H9 (cell line): Measurements from ENCODE around the gene PRAMEF13. TPM values are rescaled to one million over a fixed set of nuclear protein-coding genes. Genes with fewer than 3 reads are reported as not detected.
"Not testable (repeated sequence)": the region's sequence is repeated elsewhere in the genome, so short reads cannot be mapped to it uniquely, and the experiment has no call there.

Experiments used
- DNase-seq: peaks from one replicate; pipeline ENCODE4 v3.0.0-alpha.2; 2017
- H2AFZ ChIP-seq: one replicate; pipeline ENCODE4 v1.6.1; 2013; ENCODE audit warnings: mild to moderate bottlenecking, low read length, control low read depth, moderate library complexity
- H2AK5ac ChIP-seq: 2 replicates; pipeline ENCODE4 v1.6.1; 2013; ENCODE audit warnings: low read length, control low read depth, mixed read lengths; ENCODE audit not compliant: insufficient read length
- H2BK120ac ChIP-seq: one replicate; pipeline ENCODE4 v1.6.1; 2013; ENCODE audit warnings: low read depth, mild to moderate bottlenecking, low read length, control low read depth, inconsistent platforms; ENCODE audit not compliant: poor library complexity, severe bottlenecking
- H2BK12ac ChIP-seq: 2 replicates; pipeline ENCODE4 v1.6.1; 2013; ENCODE audit warnings: low read length, control low read depth, mixed read lengths, low read depth; ENCODE audit not compliant: insufficient read length
- H2BK15ac ChIP-seq: 2 replicates; pipeline ENCODE4 v1.6.1; 2013; ENCODE audit warnings: low read depth, low read length, control low read depth
- H2BK20ac ChIP-seq: one replicate; pipeline ENCODE4 v1.6.1; 2013; ENCODE audit warnings: low read depth, mild to moderate bottlenecking, low read length, control low read depth, inconsistent platforms; ENCODE audit not compliant: poor library complexity, severe bottlenecking
- H2BK5ac ChIP-seq: 2 replicates; pipeline ENCODE4 v1.6.1; 2013; ENCODE audit warnings: low read length, control low read depth, mixed read lengths; ENCODE audit not compliant: insufficient read length
- H3K14ac ChIP-seq: 2 replicates; pipeline ENCODE4 v1.6.1; 2013; ENCODE audit warnings: low read length, control low read depth; ENCODE audit not compliant: insufficient read depth
- H3K18ac ChIP-seq: 2 replicates; pipeline ENCODE4 v1.6.1; 2013; ENCODE audit warnings: low read depth, mild to moderate bottlenecking, mixed read lengths, low read length, control low read depth; ENCODE audit not compliant: insufficient read length
- H3K23ac ChIP-seq: 2 replicates; pipeline ENCODE4 v1.6.1; 2013; ENCODE audit warnings: low read length, control low read depth, mixed read lengths, low read depth; ENCODE audit not compliant: insufficient read length
- H3K23me2 ChIP-seq: 2 replicates; pipeline ENCODE4 v1.6.1; 2013; ENCODE audit warnings: low read depth, mild to moderate bottlenecking, mixed read lengths, low read length, control low read depth; ENCODE audit not compliant: insufficient read length, poor library complexity, severe bottlenecking
- H3K27ac ChIP-seq: 2 replicates; pipeline ENCODE4 v1.5.1; 2013; ENCODE audit warnings: low read length, control low read depth, mixed read lengths, low read depth; ENCODE audit not compliant: insufficient read length
- H3K27me3 ChIP-seq: 2 replicates; pipeline ENCODE4 v1.6.1; 2013; ENCODE audit warnings: low read length, control low read depth, inconsistent platforms; ENCODE audit not compliant: insufficient read depth
- H3K4ac ChIP-seq: 2 replicates; pipeline ENCODE4 v1.6.1; 2013; ENCODE audit warnings: low read depth, mild to moderate bottlenecking, control low read depth, inconsistent platforms, low read length, moderate library complexity
- H3K4me1 ChIP-seq: 2 replicates; pipeline ENCODE4 v1.6.1; 2013; ENCODE audit warnings: low read length, control low read depth, inconsistent platforms; ENCODE audit not compliant: insufficient read depth
- H3K4me2 ChIP-seq: 2 replicates; pipeline ENCODE4 v1.6.1; 2013; ENCODE audit warnings: low read length, control low read depth, mixed read lengths; ENCODE audit not compliant: insufficient read length, insufficient read depth
- H3K56ac ChIP-seq: 2 replicates; pipeline ENCODE4 v1.6.1; 2013; ENCODE audit warnings: low read depth, mild to moderate bottlenecking, mixed read lengths, low read length, control low read depth; ENCODE audit not compliant: insufficient read length
- H3K79me1 ChIP-seq: 2 replicates; pipeline ENCODE4 v1.6.1; 2013; ENCODE audit warnings: low read depth, mild to moderate bottlenecking, moderate library complexity, low read length, control low read depth, inconsistent platforms; ENCODE audit not compliant: insufficient read depth, poor library complexity, severe bottlenecking
- H3K79me2 ChIP-seq: 2 replicates; pipeline ENCODE4 v1.6.1; 2013; ENCODE audit warnings: low read length, control low read depth, inconsistent platforms; ENCODE audit not compliant: insufficient read depth
- H3K9ac ChIP-seq: 2 replicates; pipeline ENCODE4 v1.6.1; 2013; ENCODE audit warnings: low read length, control low read depth, mixed read lengths; ENCODE audit not compliant: insufficient read length; ENCODE audit errors: extremely low read depth
- H3K9me3 ChIP-seq: one replicate; pipeline ENCODE4 v1.6.1; 2013; ENCODE audit warnings: low read depth, low read length, inconsistent platforms; ENCODE audit not compliant: control insufficient read depth
- H3T11ph ChIP-seq: one replicate; pipeline ENCODE4 v1.6.1; 2013; ENCODE audit warnings: mild to moderate bottlenecking, low read length, control low read depth, inconsistent platforms
- H4K20me1 ChIP-seq: one replicate; pipeline ENCODE4 v1.6.1; 2013; ENCODE audit not compliant: control insufficient read depth, insufficient read length, insufficient read depth
- H4K5ac ChIP-seq: 2 replicates; pipeline ENCODE4 v1.6.1; 2013; ENCODE audit warnings: low read depth, mild to moderate bottlenecking, mixed read lengths, low read length, control low read depth; ENCODE audit not compliant: insufficient read length
- H4K8ac ChIP-seq: replicated peaks from 2 replicates; pipeline ENCODE4 v1.6.1; 2013; ENCODE audit warnings: low read length, control low read depth, mixed read lengths, low read depth; ENCODE audit not compliant: insufficient read length
- H4K91ac ChIP-seq: 2 replicates; pipeline ENCODE4 v1.6.1; 2013; ENCODE audit warnings: low read depth, mild to moderate bottlenecking, moderate library complexity, mixed read lengths, low read length, control low read depth; ENCODE audit not compliant: insufficient read length
- H3K27ac Mint-ChIP-seq, 3 experiments: 2 replicates in 2 of 3; 3 replicates in 1 of 3; pipeline ENCODE4 v1.8.0; 2020 to 2021; ENCODE audit warnings: mixed read lengths in 3 of 3, mild to moderate bottlenecking in 1 of 3, moderate library complexity in 1 of 3
- H3K27me3 Mint-ChIP-seq: 2 replicates; pipeline ENCODE4 v1.8.0; 2021; ENCODE audit warnings: low read depth, mild to moderate bottlenecking, moderate library complexity, mixed read lengths
- H3K36me3 Mint-ChIP-seq, 3 experiments: 2 replicates in 2 of 3; 3 replicates in 1 of 3; pipeline ENCODE4 v1.8.0; 2020 to 2021; ENCODE audit warnings: low read depth in 3 of 3, mixed read lengths in 3 of 3; ENCODE audit not compliant: insufficient read depth in 1 of 3
- H3K4me1 Mint-ChIP-seq, 2 experiments: 2 replicates each; pipeline ENCODE4 v1.8.0; 2020; ENCODE audit warnings: mixed read lengths in 2 of 2
- H3K4me3 Mint-ChIP-seq, 2 experiments: 2 replicates in 1 of 2; 3 replicates in 1 of 2; pipeline ENCODE4 v1.8.0; 2020 to 2021; ENCODE audit warnings: mild to moderate bottlenecking in 2 of 2, mixed read lengths in 2 of 2, moderate library complexity in 1 of 2
- H3K9me3 Mint-ChIP-seq, 2 experiments: 2 replicates in 1 of 2; 3 replicates in 1 of 2; pipeline ENCODE4 v1.8.0; 2020; ENCODE audit warnings: mild to moderate bottlenecking in 2 of 2, mixed read lengths in 2 of 2, moderate library complexity in 1 of 2
- WGBS: extraction: QIAGEN DNeasy Blood & Tissue Kit; methylation state at CpG from one replicate; pipeline ENCODE4 v1.1.7; 2013; ENCODE audit warnings: missing lambda C conversion rate, low lambda C conversion rate, mixed read lengths; ENCODE audit not compliant: insufficient read length; ENCODE audit errors: extremely low coverage; 5-methylcytosine and 5-hydroxymethylcytosine counted together
- total RNA-seq: library from RNA; stranded (reverse); gene quantifications from 2 replicates; pipeline ENCODE4 v1.2.1, GENCODE V29; 2021

PRAMEF13 gene
- total RNA-seq, 1 experiment from 2014 or later: not detected

GRCh38 chr1:13230601-13231000 is 29.4 kb upstream of the PRAMEF13 start:
- H3K27ac ChIP-seq, H2AFZ ChIP-seq, H3K23ac ChIP-seq, H3K27me3 ChIP-seq, H3K4me3 Mint-ChIP-seq, H2BK15ac ChIP-seq, H3K4ac ChIP-seq, H3K23me2 ChIP-seq, H3K4me1 Mint-ChIP-seq, H4K8ac ChIP-seq, H2AK5ac ChIP-seq, H2BK120ac ChIP-seq, H3K4me2 ChIP-seq, DNase-seq, H3K14ac ChIP-seq, H2BK12ac ChIP-seq, H3K56ac ChIP-seq, H2BK20ac ChIP-seq, H3K27me3 Mint-ChIP-seq, H4K20me1 ChIP-seq, H3K18ac ChIP-seq, H3K79me1 ChIP-seq, H4K5ac ChIP-seq, H2BK5ac ChIP-seq, H3T11ph ChIP-seq, H3K79me2 ChIP-seq, H4K91ac ChIP-seq, H3K27ac Mint-ChIP-seq, H3K9ac ChIP-seq, H3K4me1 ChIP-seq: not testable (repeated sequence)
- no CpG with 5 or more reads among the region's 2 CpGs for WGBS
- H3K9me3 ChIP-seq: peaks cover 88% of the 10 kb centered on the region
- peaks cover 83 to 93% of the 10 kb centered on the region in 2 experiments for H3K9me3 Mint-ChIP-seq
- H3K36me3 Mint-ChIP-seq: peaks cover 20 to 60% (median 35%) of the 10 kb centered on the region in 3 experiments

GRCh38 chr1:13230096-13230495 is 28.9 kb upstream of the PRAMEF13 start:
- H3K79me1 ChIP-seq, H3K79me2 ChIP-seq, H2AK5ac ChIP-seq, H3K23me2 ChIP-seq, H4K20me1 ChIP-seq, H3K27ac Mint-ChIP-seq, H3K23ac ChIP-seq, H3K4me2 ChIP-seq, H2AFZ ChIP-seq, DNase-seq, H2BK20ac ChIP-seq, H2BK15ac ChIP-seq, H3T11ph ChIP-seq, H3K27me3 Mint-ChIP-seq, H2BK5ac ChIP-seq, H3K27me3 ChIP-seq, H4K5ac ChIP-seq, H4K91ac ChIP-seq, H3K4me3 Mint-ChIP-seq, H3K4me1 ChIP-seq, H3K56ac ChIP-seq, H3K14ac ChIP-seq, H3K27ac ChIP-seq, H4K8ac ChIP-seq, H2BK12ac ChIP-seq, H3K4me1 Mint-ChIP-seq, H3K18ac ChIP-seq, H3K9ac ChIP-seq, H3K4ac ChIP-seq, H2BK120ac ChIP-seq: not testable (repeated sequence)
- no CpG with 5 or more reads among the region's 5 CpGs for WGBS
- peaks cover 20 to 60% (median 35%) of the 10 kb centered on the region in 3 experiments for H3K36me3 Mint-ChIP-seq
- peaks cover 89% of the 10 kb centered on the region for H3K9me3 ChIP-seq
- H3K9me3 Mint-ChIP-seq: peaks cover 84 to 90% of the 10 kb centered on the region in 2 experiments
